HCT116 (cell line): ENCODE results near the gene MTF2. TPM values are rescaled to one million over a fixed set of nuclear protein-coding genes. Genes with fewer than 3 reads are reported as not detected.

Experiments used
- ATAC-seq: fragments of 200-7000 bp; cut with Tn5 transposase; 2 replicates; pipeline ENCODE4 v1.9.1; 2020; ENCODE audit warnings: mild to moderate bottlenecking, moderate library complexity
- BruUV-seq: library from RNA; stranded (reverse); fragments of 400-500 nt; replicated peaks from 2 replicates; lab custom pipeline; 2021; lab: Mats Ljungman, UMichigan
- CTCF ChIA-PET: fragments of 300-600 bp; sonication (Branson Sonifier 250); formaldehyde crosslinking; loops from one replicate; lab custom pipeline; 2021; ENCODE audit warnings: antibody characterized with exemption; lab: Charles Lee
- POLR2A ChIA-PET: fragments of 300-600, 350-600 bp; sonication (Branson Sonifier 250); formaldehyde crosslinking; loops from one replicate; lab custom pipeline; 2021; ENCODE audit warnings: antibody characterized with exemption; lab: Charles Lee
- RAD21 ChIA-PET, 2 experiments: fragments of 300-600 bp; sonication (Branson Sonifier 250); formaldehyde crosslinking; loops; one replicate each; lab custom pipeline; 2023; ENCODE audit warnings: low total read pairs in 2 of 2; ENCODE audit not compliant: uncharacterized antibody in 2 of 2, unreplicated experiment in 2 of 2, low non-redundant PET in 1 of 2; lab: Charles Lee
- DNase-seq: peaks from one replicate; pipeline ENCODE4 v3.0.0-alpha.2; 2010; ENCODE audit warnings: low read depth, low spot score
- H2AFZ ChIP-seq: fragments of 200-600 bp; shearing (Covaris generic), sonication (generic); 2 replicates; pipeline ENCODE4 v1.6.1; 2017; ENCODE audit warnings: low read depth, mixed run types, mixed read lengths, antibody characterized with exemption, low read length; ENCODE audit not compliant: poor library complexity, severe bottlenecking
- H3K27ac ChIP-seq: 2 replicates; pipeline ENCODE4 v1.5.1; 2012; ENCODE audit warnings: low read depth, low read length
- H3K27me3 ChIP-seq: fragments of 200-600 bp; sonication (generic); 2 replicates; pipeline ENCODE4 v1.6.1; 2016; ENCODE audit warnings: mixed run types, low read length, mixed read lengths; ENCODE audit not compliant: insufficient read depth
- H3K36me3 ChIP-seq, 2 experiments: fragments of 200-500 bp in 1 of 2; fragments of 200-600 bp in 1 of 2; sonication (Bioruptor generic) in 1 of 2; sonication (generic) in 1 of 2; 2 replicates each; pipeline versions ENCODE4 v1.5.1 to v1.6.1; 2014 to 2016; ENCODE audit warnings: low read length in 2 of 2, inconsistent platforms in 1 of 2, mixed read lengths in 1 of 2, mixed run types in 1 of 2; ENCODE audit not compliant: insufficient read depth in 2 of 2, control insufficient read depth in 1 of 2
- H3K4me1 ChIP-seq, 2 experiments: fragments of 200-600 bp in 1 of 2; sonication (generic) in 1 of 2; 2 replicates each; pipeline versions ENCODE4 v1.5.1 to v1.6.1; 2012 to 2017; ENCODE audit warnings: low read length in 2 of 2, inconsistent platforms in 1 of 2, mild to moderate bottlenecking in 1 of 2, mixed read lengths in 1 of 2, mixed run types in 1 of 2, moderate library complexity in 1 of 2; ENCODE audit not compliant: insufficient read depth in 2 of 2, control insufficient read depth in 1 of 2
- H3K4me2 ChIP-seq: fragments of 200-600 bp; sonication (generic); 2 replicates; pipeline ENCODE4 v1.6.1; 2017; ENCODE audit warnings: mixed run types, low read length, mixed read lengths
- H3K4me3 ChIP-seq, 2 experiments: fragments of 200-600 bp in 1 of 2; sonication (generic) in 1 of 2; replicated peaks in 1 of 2; 2 replicates each; pipeline ENCODE4 v1.5.1; 2011 to 2016; ENCODE audit warnings: low read length in 2 of 2, control low read depth in 1 of 2, low read depth in 1 of 2, mild to moderate bottlenecking in 1 of 2, mixed read lengths in 1 of 2, mixed run types in 1 of 2
- H3K79me2 ChIP-seq: fragments of 200-600 bp; sonication (generic); 2 replicates; pipeline ENCODE4 v1.6.1; 2017; ENCODE audit warnings: mild to moderate bottlenecking, mixed run types, low read length, moderate library complexity, mixed read lengths; ENCODE audit not compliant: insufficient read depth
- H3K9ac ChIP-seq: fragments of 200-600 bp; sonication (generic); 2 replicates; pipeline ENCODE4 v1.6.1; 2016; ENCODE audit warnings: low read length, mixed read lengths
- H3K9me2 ChIP-seq: fragments of 200-600 bp; sonication (generic), shearing (Covaris generic); 2 replicates; pipeline ENCODE4 v1.6.1; 2017; ENCODE audit warnings: mixed run types, mild to moderate bottlenecking, moderate library complexity; ENCODE audit not compliant: insufficient read depth
- H3K9me3 ChIP-seq, 2 experiments: fragments of 200-500 bp in 1 of 2; fragments of 200-600 bp in 1 of 2; sonication (Bioruptor generic) in 1 of 2; sonication (generic) in 1 of 2; 2 replicates each; pipeline ENCODE4 v1.6.1; 2014 to 2017; ENCODE audit warnings: low read length in 2 of 2, mixed read lengths in 2 of 2, inconsistent platforms in 1 of 2, low read depth in 1 of 2, mild to moderate bottlenecking in 1 of 2, mixed run types in 1 of 2, moderate library complexity in 1 of 2; ENCODE audit not compliant: control insufficient read depth in 1 of 2, insufficient read depth in 1 of 2
- H4K20me1 ChIP-seq: fragments of 200-600 bp; sonication (generic), shearing (Covaris generic); 2 replicates; pipeline ENCODE4 v1.6.1; 2017; ENCODE audit warnings: mixed run types, mild to moderate bottlenecking, moderate library complexity; ENCODE audit not compliant: insufficient read depth
- ATF3 ChIP-seq: IDR thresholded peaks from 2 replicates; pipeline ENCODE4 v1.6.1; 2012
- CTCF ChIP-seq, 3 experiments: fragments of 200-600 bp in 1 of 3; sonication (generic) in 1 of 3; IDR thresholded peaks in 2 of 3; conservative IDR thresholded peaks in 1 of 3; 2 replicates each; pipeline ENCODE4 v1.5.1; 2012 to 2017; ENCODE audit warnings: low read depth in 2 of 3, low read length in 2 of 3, antibody characterized with exemption in 1 of 3, borderline replicate concordance in 1 of 3, control low read depth in 1 of 3, mild to moderate bottlenecking in 1 of 3, mixed read lengths in 1 of 3, mixed run types in 1 of 3, moderate library complexity in 1 of 3; ENCODE audit not compliant: insufficient read depth in 1 of 3
- ELF1 ChIP-seq: IDR thresholded peaks from 2 replicates; pipeline ENCODE4 v1.6.1; 2012; ENCODE audit warnings: low read depth, borderline replicate concordance
- FOSL1 ChIP-seq: IDR thresholded peaks from 2 replicates; pipeline ENCODE4 v1.6.1; 2012; ENCODE audit warnings: low read depth
- JUND ChIP-seq: IDR thresholded peaks from 2 replicates; pipeline ENCODE4 v1.6.1; 2012
- MAX ChIP-seq: IDR thresholded peaks from 2 replicates; pipeline ENCODE4 v1.6.1; 2012
- POLR2A ChIP-seq: IDR thresholded peaks from 2 replicates; pipeline ENCODE4 v1.7.0; 2011; ENCODE audit warnings: borderline replicate concordance; ENCODE audit not compliant: insufficient read depth, insufficient read length; ENCODE audit errors: extremely low read depth
- POLR2AphosphoS5 ChIP-seq: IDR thresholded peaks from 2 replicates; pipeline ENCODE4 v1.6.1; 2011; ENCODE audit warnings: mild to moderate bottlenecking, low read depth, low read length, moderate library complexity
- RAD21 ChIP-seq: IDR thresholded peaks from 2 replicates; pipeline ENCODE4 v1.6.1; 2012; ENCODE audit warnings: low read depth, mild to moderate bottlenecking
- REST ChIP-seq: IDR thresholded peaks from 2 replicates; pipeline ENCODE4 v1.6.1; 2012; ENCODE audit warnings: low read depth
- SIN3A ChIP-seq: IDR thresholded peaks from 2 replicates; pipeline ENCODE4 v1.6.1; 2012; ENCODE audit warnings: low read depth
- SRF ChIP-seq: IDR thresholded peaks from 2 replicates; pipeline ENCODE4 v1.6.1; 2012; ENCODE audit warnings: low read depth
- TCF7L2 ChIP-seq: IDR thresholded peaks from 2 replicates; pipeline ENCODE4 v1.7.0; 2011; ENCODE audit warnings: borderline replicate concordance, inconsistent platforms; ENCODE audit not compliant: insufficient read depth, insufficient read length; ENCODE audit errors: extremely low read depth
- YY1 ChIP-seq: IDR thresholded peaks from 2 replicates; pipeline ENCODE4 v1.6.1; 2011; ENCODE audit warnings: low read length, low read depth, moderate library complexity, mild to moderate bottlenecking; ENCODE audit not compliant: insufficient replicate concordance; ENCODE audit errors: extremely low read depth
- ZBTB33 ChIP-seq: IDR thresholded peaks from 2 replicates; pipeline ENCODE4 v1.6.1; 2011; ENCODE audit warnings: mild to moderate bottlenecking, low read length, moderate library complexity; ENCODE audit not compliant: insufficient replicate concordance; ENCODE audit errors: extremely low read depth
- ZFX ChIP-seq: fragments of 450-650 bp; IDR thresholded peaks from 2 replicates; pipeline ENCODE4 v1.6.1; 2017
- ZNF274 ChIP-seq: fragments of 200-500 bp; sonication (Bioruptor generic); IDR thresholded peaks from 2 replicates; pipeline ENCODE4 v1.6.1; 2014; ENCODE audit warnings: mild to moderate bottlenecking, low read depth, low read length, inconsistent platforms
- intact Hi-C: fragments of 100-400 bp; cut with micrococcal nuclease; formaldehyde crosslinking; loops from 2 replicates; pipeline ENCODE4 v1.10.0; 2022
- total RNA-seq: library from RNA; stranded (reverse); gene quantifications from one replicate; pipeline ENCODE4 v1.2.1, GENCODE V29; 2021; ENCODE audit not compliant: unreplicated experiment

The MTF2 gene
- total RNA-seq, 1 experiment from 2014 or later: 45.5 TPM

- Histone ChIP-seq H3K36me3 (no peaks in the 10 kb centered on the region), H3K4me2 (no peak overlapping the region), H3K4me1 (no peaks in the 10 kb centered on the region), H3K9me2 (no peaks in the 10 kb centered on the region), H3K27me3 (no peaks in the 10 kb centered on the region), H3K27ac (no peak overlapping the region), H3K9me3 (no peaks in the 10 kb centered on the region), H3K79me2 (no peaks in the 10 kb centered on the region), H4K20me1 (no peaks in the 10 kb centered on the region), H3K9ac (no peak overlapping the region), H3K4me3 (no peak overlapping the region), H2AFZ (no peak overlapping the region)
- ChIA-PET CTCF (interaction anchor here (1.0 kb wide), 1 partner anchor 28 kb away, joined by 4 read pairs; no protein-coding TSS in a partner anchor), RAD21 (no interaction called here), POLR2A (no interaction called here)
- no peak for ATAC-seq
- no peak for DNase-seq
- intact Hi-C loops: no loop called here
- no peak for TF ChIP-seq JUND
- TF ChIP-seq CTCF (IDR thresholded peaks at IDR 0.05 in 2 of 3, conservative IDR thresholded peaks at IDR 0.05 in 1 of 3; ENCODE audit: borderline replicate concordance in 1 of 3, insufficient read depth in 1 of 3, low read depth in 2 of 3, low read length in 2 of 3): no peak
- no peak for TF ChIP-seq ZNF274
- no peak for TF ChIP-seq SIN3A
- no peak for TF ChIP-seq POLR2A
- TF ChIP-seq ELF1: no peak
- TF ChIP-seq ZBTB33: no peak
- TF ChIP-seq ATF3: no peak
- TF ChIP-seq MAX: no peak
- TF ChIP-seq SRF: no peak
- no peak for TF ChIP-seq REST
- no peak for TF ChIP-seq POLR2AphosphoS5
- no peak for TF ChIP-seq ZFX
- TF ChIP-seq TCF7L2: no peak
- no peak for TF ChIP-seq RAD21
- TF ChIP-seq YY1: no peak
- no peak for TF ChIP-seq FOSL1
- no TSS peak for BruUV-seq
Observed at GRCh38 chr1:93034397-93034796, 44.7 kb upstream of the MTF2 start.
